Stomach (tissue), 9 donors: Measurements from ENCODE around the gene PALB2. TPM values are rescaled to one million over a fixed set of nuclear protein-coding genes. Genes with fewer than 3 reads are reported as not detected.
A peak's percentile ranks its signal among the peaks of the same experiment; 100 is the strongest.

ENCODE experiments used
- DNase-seq, 2 donors: peaks; one replicate each; pipeline versions ENCODE4 v3.0.0 to v3.0.0-alpha.2; 2013 to 2019
- H3K27ac ChIP-seq, 5 donors: fragments of 200-600 bp in 4 of 5; sonication (generic) in 4 of 5; one replicate each; pipeline ENCODE4 v1.5.1; 2013 to 2019; ENCODE audit warnings: mild to moderate bottlenecking in 1 of 5, moderate library complexity in 1 of 5
- H3K27me3 ChIP-seq, 3 donors: fragments of 200-600 bp; sonication (generic); one replicate each; pipeline ENCODE4 v1.5.1; 2017 to 2019; ENCODE audit warnings: mixed run types in 1 of 3
- H3K36me3 ChIP-seq, 4 donors: fragments of 200-600 bp; sonication (generic); 1 replicate in 3 of 4; 2 replicates in 1 of 4; pipeline ENCODE4 v1.5.1; 2016 to 2019
- H3K4me1 ChIP-seq, 4 donors: fragments of 200-600 bp; sonication (generic); one replicate each; pipeline ENCODE4 v1.5.1; 2016 to 2019
- H3K4me3 ChIP-seq, 4 donors: fragments of 200-600 bp; sonication (generic) in 3 of 4; one replicate each; pipeline ENCODE4 v1.5.1; 2016 to 2019; ENCODE audit warnings: mild to moderate bottlenecking in 1 of 4
- H3K9me3 ChIP-seq, 4 donors: fragments of 200-600 bp; sonication (generic); one replicate each; pipeline ENCODE4 v1.5.1; 2016 to 2019
- CTCF ChIP-seq, 7 experiments: fragments of 450-650 bp in 4 of 7; fragments of 200-600 bp in 3 of 7; sonication (generic) in 3 of 7; IDR thresholded peaks; one replicate each; pipeline ENCODE4 v1.5.1; 2016 to 2019; ENCODE audit warnings: antibody characterized with exemption in 7 of 7, control low read depth in 2 of 7, mild to moderate bottlenecking in 1 of 7
- EP300 ChIP-seq: sonication (generic); formaldehyde crosslinking; IDR thresholded peaks from one replicate; pipeline ENCODE4 v1.6.1; 2017; ENCODE audit warnings: antibody characterized with exemption
- POLR2A ChIP-seq, 4 donors: fragments of 450-650 bp; IDR thresholded peaks; one replicate each; pipeline ENCODE4 v1.6.1; 2016; ENCODE audit warnings: antibody characterized with exemption in 4 of 4, control low read depth in 2 of 4, mild to moderate bottlenecking in 1 of 4, moderate library complexity in 1 of 4
- POLR2AphosphoS5 ChIP-seq, 3 donors: sonication (generic); formaldehyde crosslinking; IDR thresholded peaks; one replicate each; pipeline ENCODE4 v1.6.1; 2016; ENCODE audit warnings: antibody characterized with exemption in 3 of 3
- WGBS, 5 donors: extraction: QIAGEN DNeasy Blood & Tissue Kit in 3 of 5; methylation state at CpG; one replicate each; pipeline versions ENCODE4 v1.1.5 to v1.1.7; 2013 to 2018; 5-methylcytosine and 5-hydroxymethylcytosine counted together
- intact Hi-C: fragments of 100-400 bp; cut with DNase I; formaldehyde crosslinking; loops from one replicate; pipeline ENCODE4 v1.15.1; 2023; ENCODE audit warnings: low total_unique reads
- polyA plus RNA-seq, 3 donors: library from polyadenylated mRNA; stranded (reverse); fragments of 200-250 nt; gene quantifications; one replicate each; pipeline ENCODE4 v1.2.3, GENCODE V29; 2013
- total RNA-seq, 5 donors: library from RNA; depleted of rRNA; stranded (reverse); fragments of >200 nt; gene quantifications; one replicate each; pipeline versions ENCODE4 v1.1.0 to v1.2.3, GENCODE V29; 2014 to 2016
- donor health status: healthy with polysubstance abuse.
- donor health status: Bipolar disorder and iron deficiency.
- donor health status: healthy.

The PALB2 gene
- total and polyA plus RNA-seq, 8 donors: 2.6 to 86.6 (median 12.9) TPM

DNA sequence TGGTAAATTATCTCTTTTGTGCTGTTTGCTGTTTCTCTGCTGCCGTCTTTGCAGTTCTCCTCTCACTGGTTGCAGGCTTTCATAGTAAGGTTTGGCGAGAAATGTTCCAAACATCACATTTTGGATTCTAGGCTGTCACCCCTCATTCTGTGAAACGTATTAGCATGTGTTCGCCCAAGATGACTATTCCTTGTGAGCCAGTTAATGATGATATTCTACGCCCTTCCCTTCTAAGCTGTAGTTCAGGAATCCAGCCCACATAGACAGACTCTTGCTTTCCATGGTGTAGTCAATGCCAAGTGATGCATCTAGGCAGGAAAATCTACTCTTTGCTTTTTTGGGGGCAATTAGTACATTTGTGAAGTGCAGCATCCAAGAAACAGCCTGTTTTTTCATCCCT, 69.2 kb downstream of the PALB2 start:
- TF ChIP-seq POLR2AphosphoS5 (IDR thresholded peaks at IDR 0.05) (no peak), CTCF (IDR thresholded peaks at IDR 0.05) (no peak), POLR2A (IDR thresholded peaks at IDR 0.05) (no peak), EP300 (no peak)
- H3K4me3 ChIP-seq: no peak overlapping the region
- WGBS, 5 donors: 94 to 95% (median 95%) methylated on average over 5 of the region's 5 CpGs
- DNase-seq: no peak
- H3K9me3 ChIP-seq: no peaks in the 10 kb centered on the region
- no peak overlapping the region for H3K27ac ChIP-seq
- intact Hi-C loops: no loop called here
- peaks cover 57 to 100% (median 99%) of the 10 kb centered on the region in 4 donors for H3K36me3 ChIP-seq
- no peaks in the 10 kb centered on the region for H3K4me1 ChIP-seq
- no peaks in the 10 kb centered on the region for H3K27me3 ChIP-seq

DNA sequence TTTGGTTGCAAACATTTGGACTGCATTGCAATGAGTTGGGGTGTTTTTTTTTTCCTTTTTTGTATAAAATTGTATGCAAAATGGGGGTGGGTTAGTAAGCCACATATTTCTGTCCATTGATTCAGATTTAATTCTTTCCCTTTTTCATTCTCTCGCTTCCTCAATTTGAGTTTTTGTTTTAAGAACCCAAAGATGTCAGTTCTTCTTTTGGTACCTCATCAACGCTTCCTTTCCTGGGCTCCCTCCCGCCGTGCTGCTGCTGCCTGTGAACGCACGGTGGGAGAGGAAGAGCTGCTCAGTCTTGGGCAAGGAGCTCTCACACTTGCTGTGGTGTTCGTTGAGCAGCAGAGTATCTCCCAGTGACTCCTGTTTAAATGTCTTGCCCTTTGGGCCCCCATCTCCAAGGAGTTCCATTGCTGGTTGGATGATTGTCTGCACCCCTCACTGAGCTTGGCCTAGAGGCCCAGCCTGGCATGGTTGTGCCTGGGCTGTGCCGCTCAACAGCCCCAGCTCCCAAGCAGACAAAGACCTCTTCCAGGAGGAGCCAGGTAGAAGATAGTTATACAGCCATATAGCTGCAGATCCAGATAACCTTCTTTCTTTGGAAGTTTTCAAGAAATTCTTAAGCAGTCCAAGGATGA, 70.0 kb downstream of the PALB2 start:
- WGBS, 5 donors: 78 to 86% (median 85%) methylated on average over 8 of the region's 8 CpGs
- TF ChIP-seq EP300: no peak
- TF ChIP-seq POLR2A (IDR thresholded peaks at IDR 0.05): no peak
- TF ChIP-seq CTCF (IDR thresholded peaks at IDR 0.05): no peak
- no peak for TF ChIP-seq POLR2AphosphoS5 (IDR thresholded peaks at IDR 0.05)
- intact Hi-C loops: no loop called here

GRCh38 chr16:23567602-23568001, 73.5 kb downstream of the PALB2 start:
- peaks cover 75 to 100% (median 100%) of the 10 kb centered on the region in 4 donors for H3K36me3 ChIP-seq
- no peak for TF ChIP-seq POLR2AphosphoS5 (IDR thresholded peaks at IDR 0.05)
- TF ChIP-seq EP300: no peak
- TF ChIP-seq CTCF (IDR thresholded peaks at IDR 0.05): no peak
- TF ChIP-seq POLR2A (IDR thresholded peaks at IDR 0.05): no peak
- WGBS, 5 donors: 87 to 96% (median 92%) methylated on average over 3 of the region's 3 CpGs

More for the DNA sequence above, 70.0 kb downstream of the PALB2 start:
- Histone ChIP-seq H3K36me3 (peaks cover 62 to 100% (median 100%) of the 10 kb centered on the region in 4 donors), H3K9me3 (no peaks in the 10 kb centered on the region), H3K27me3 (no peaks in the 10 kb centered on the region), H3K4me3 (no peak overlapping the region), H3K4me1 (no peaks in the 10 kb centered on the region), H3K27ac (no peak overlapping the region)
- DNase-seq: peak in 1 of 2 donors; percentile 7

DNA sequence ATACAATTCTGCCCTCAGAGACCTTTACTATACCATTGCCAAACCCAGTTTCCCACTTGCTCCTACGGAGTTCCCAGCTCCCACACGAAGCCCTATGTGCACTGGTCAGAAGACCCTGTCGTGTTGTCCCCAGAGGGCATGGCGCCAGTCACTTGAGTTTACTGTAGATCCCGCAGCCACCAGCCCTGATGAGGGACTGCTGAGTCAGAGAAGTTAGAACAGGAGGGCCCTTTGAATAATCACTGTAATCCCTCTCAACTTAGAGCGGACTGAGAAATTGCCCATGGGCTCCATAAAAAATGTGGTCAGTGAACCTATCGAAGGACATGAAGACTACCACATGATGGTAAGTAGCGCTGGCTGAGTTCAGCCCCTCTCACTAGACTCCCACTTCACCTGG, 74.4 kb downstream of the PALB2 start:
- Histone ChIP-seq H3K4me3 (no peak overlapping the region), H3K27me3 (no peaks in the 10 kb centered on the region), H3K27ac (no peak overlapping the region), H3K36me3 (peaks cover 77 to 100% (median 100%) of the 10 kb centered on the region in 4 donors), H3K9me3 (no peaks in the 10 kb centered on the region), H3K4me1 (no peaks in the 10 kb centered on the region)
- 95 to 100% (median 97%) methylated on average over 8 of the region's 8 CpGs for WGBS, 5 donors
- no peak for DNase-seq
- intact Hi-C loops: no loop called here
- TF ChIP-seq POLR2AphosphoS5 (IDR thresholded peaks at IDR 0.05) (no peak), CTCF (IDR thresholded peaks at IDR 0.05) (no peak), POLR2A (IDR thresholded peaks at IDR 0.05) (no peak), EP300 (no peak)

More at GRCh38 chr16:23567602-23568001, 73.5 kb downstream of the PALB2 start:
- Histone ChIP-seq H3K9me3 (no peaks in the 10 kb centered on the region), H3K27me3 (no peaks in the 10 kb centered on the region), H3K27ac (no peak overlapping the region), H3K4me3 (no peak overlapping the region), H3K4me1 (no peaks in the 10 kb centered on the region)
- intact Hi-C loops: no loop called here
- DNase-seq: no peak
